Measurements from ENCODE around the gene DCAF8L1.

DNA sequence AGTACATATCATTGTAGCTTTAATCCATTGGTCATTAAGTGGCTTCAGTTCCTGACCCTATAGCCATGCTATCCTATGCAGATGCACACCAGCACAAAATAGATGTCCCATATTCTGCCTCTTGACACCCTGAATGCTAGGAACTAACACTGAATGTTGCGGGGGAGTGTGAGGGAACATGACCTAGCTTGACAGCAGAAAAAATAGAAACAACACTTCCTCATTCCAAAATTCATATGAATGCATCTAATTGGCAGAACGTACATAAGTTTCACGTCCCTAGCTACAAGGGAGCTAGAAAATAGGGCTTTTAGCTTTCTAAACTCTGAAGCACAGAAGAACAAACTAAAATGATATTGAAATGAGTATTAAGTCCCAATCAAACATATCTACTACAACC is 14.4 kb upstream of the DCAF8L1 start:
- TF ChIP-seq, protein P1, sequence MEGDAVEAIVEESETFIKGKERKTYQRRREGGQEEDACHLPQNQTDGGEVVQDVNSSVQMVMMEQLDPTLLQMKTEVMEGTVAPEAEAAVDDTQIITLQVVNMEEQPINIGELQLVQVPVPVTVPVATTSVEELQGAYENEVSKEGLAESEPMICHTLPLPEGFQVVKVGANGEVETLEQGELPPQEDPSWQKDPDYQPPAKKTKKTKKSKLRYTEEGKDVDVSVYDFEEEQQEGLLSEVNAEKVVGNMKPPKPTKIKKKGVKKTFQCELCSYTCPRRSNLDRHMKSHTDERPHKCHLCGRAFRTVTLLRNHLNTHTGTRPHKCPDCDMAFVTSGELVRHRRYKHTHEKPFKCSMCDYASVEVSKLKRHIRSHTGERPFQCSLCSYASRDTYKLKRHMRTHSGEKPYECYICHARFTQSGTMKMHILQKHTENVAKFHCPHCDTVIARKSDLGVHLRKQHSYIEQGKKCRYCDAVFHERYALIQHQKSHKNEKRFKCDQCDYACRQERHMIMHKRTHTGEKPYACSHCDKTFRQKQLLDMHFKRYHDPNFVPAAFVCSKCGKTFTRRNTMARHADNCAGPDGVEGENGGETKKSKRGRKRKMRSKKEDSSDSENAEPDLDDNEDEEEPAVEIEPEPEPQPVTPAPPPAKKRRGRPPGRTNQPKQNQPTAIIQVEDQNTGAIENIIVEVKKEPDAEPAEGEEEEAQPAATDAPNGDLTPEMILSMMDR (IDR thresholded peaks at IDR 0.05): no peak
- no peak for TF ChIP-seq POLR2A (IDR thresholded peaks at IDR 0.05)
- no peak for TF ChIP-seq EP300 (IDR thresholded peaks at IDR 0.05)
